A673 (cell line): ENCODE results near the gene ANKRD27. TPM values are rescaled to one million over a fixed set of nuclear protein-coding genes. Genes with fewer than 3 reads are reported as not detected.

Experiments
- BruUV-seq: library from RNA; stranded (reverse); fragments of 400-500 nt; replicated peaks from 2 replicates; lab custom pipeline; 2021; lab: Mats Ljungman, UMichigan
- CTCF ChIA-PET: fragments of 300-600 bp; sonication (Branson Sonifier 250); formaldehyde crosslinking; loops from one replicate; lab custom pipeline; 2022; ENCODE audit warnings: antibody characterized with exemption; lab: Charles Lee
- POLR2A ChIA-PET: fragments of 300-600 bp; sonication (Branson Sonifier 250); formaldehyde crosslinking; loops from one replicate; lab custom pipeline; 2022; ENCODE audit warnings: antibody characterized with exemption; ENCODE audit not compliant: low non-redundant PET; lab: Charles Lee
- DNase-seq: peaks from one replicate; pipeline ENCODE4 v3.0.0-alpha.2; 2015; ENCODE audit warnings: low spot score
- H3K27ac ChIP-seq: fragments of 200-600 bp; sonication (generic); 2 replicates; pipeline ENCODE4 v1.5.1; 2016; ENCODE audit warnings: mixed run types, low read depth, mild to moderate bottlenecking, mixed read lengths, antibody characterized with exemption, low read length; ENCODE audit not compliant: poor library complexity, severe bottlenecking
- H3K27me3 ChIP-seq: fragments of 200-600 bp; sonication (generic); replicated peaks from 2 replicates; pipeline ENCODE4 v1.6.1; 2017; ENCODE audit warnings: mixed run types, low read depth, mild to moderate bottlenecking, mixed read lengths, antibody characterized with exemption, low read length; ENCODE audit not compliant: insufficient read depth, poor library complexity
- H3K36me3 ChIP-seq: fragments of 200-600 bp; sonication (generic); 2 replicates; pipeline ENCODE4 v1.6.1; 2016; ENCODE audit warnings: mixed run types, mild to moderate bottlenecking, mixed read lengths, antibody characterized with exemption, low read length; ENCODE audit not compliant: insufficient read depth, poor library complexity, severe bottlenecking
- H3K4me1 ChIP-seq: fragments of 200-600 bp; sonication (generic); 2 replicates; pipeline ENCODE4 v1.6.1; 2017; ENCODE audit warnings: mixed run types, mild to moderate bottlenecking, mixed read lengths, antibody characterized with exemption, low read length; ENCODE audit not compliant: insufficient read depth, poor library complexity, severe bottlenecking
- H3K4me3 ChIP-seq: fragments of 200-600 bp; sonication (generic); 2 replicates; pipeline ENCODE4 v1.5.1; 2016; ENCODE audit warnings: low read depth, mixed run types, mild to moderate bottlenecking, mixed read lengths, low read length; ENCODE audit not compliant: poor library complexity, severe bottlenecking
- H3K9me3 ChIP-seq: fragments of 200-600 bp; sonication (generic); 2 replicates; pipeline ENCODE4 v1.6.1; 2016; ENCODE audit warnings: mixed run types, low read depth, mild to moderate bottlenecking, mixed read lengths, antibody characterized with exemption, low read length; ENCODE audit not compliant: poor library complexity, severe bottlenecking
- EZH2 ChIP-seq: fragments of 200-600 bp; sonication (generic); IDR thresholded peaks from 2 replicates; pipeline ENCODE4 v1.6.1; 2017; ENCODE audit warnings: borderline replicate concordance, low read depth, mild to moderate bottlenecking, mixed read lengths, antibody characterized with exemption, low read length; ENCODE audit not compliant: poor library complexity, severe bottlenecking
- intact Hi-C: fragments of 100-400 bp; cut with micrococcal nuclease; formaldehyde crosslinking; loops from one replicate; pipeline ENCODE4 v1.10.0; 2022; ENCODE audit not compliant: unreplicated experiment
- total RNA-seq: library from RNA; stranded (reverse); gene quantifications from 2 replicates; pipeline ENCODE4 v1.2.3, GENCODE V29; 2021
- TF ChIP-seq, protein P1 (sequence below): fragments of 300-800, 200-600 bp; sonication (generic); conservative IDR thresholded peaks from 2 replicates; pipeline ENCODE4 v1.5.1; 2017; ENCODE audit warnings: low read depth, mild to moderate bottlenecking, antibody characterized with exemption, low read length, moderate library complexity, mixed read lengths

Gene ANKRD27
- total RNA-seq, 1 experiment from 2014 or later, result 25.0 TPM

- ChIA-PET CTCF (no interaction called here), POLR2A (interaction anchor here (0.7 kb wide), 1 partner anchor 786 kb away, joined by 3 read pairs; no protein-coding TSS in a partner anchor)
- TF ChIP-seq EZH2, result no peak
- TF ChIP-seq, protein P1, sequence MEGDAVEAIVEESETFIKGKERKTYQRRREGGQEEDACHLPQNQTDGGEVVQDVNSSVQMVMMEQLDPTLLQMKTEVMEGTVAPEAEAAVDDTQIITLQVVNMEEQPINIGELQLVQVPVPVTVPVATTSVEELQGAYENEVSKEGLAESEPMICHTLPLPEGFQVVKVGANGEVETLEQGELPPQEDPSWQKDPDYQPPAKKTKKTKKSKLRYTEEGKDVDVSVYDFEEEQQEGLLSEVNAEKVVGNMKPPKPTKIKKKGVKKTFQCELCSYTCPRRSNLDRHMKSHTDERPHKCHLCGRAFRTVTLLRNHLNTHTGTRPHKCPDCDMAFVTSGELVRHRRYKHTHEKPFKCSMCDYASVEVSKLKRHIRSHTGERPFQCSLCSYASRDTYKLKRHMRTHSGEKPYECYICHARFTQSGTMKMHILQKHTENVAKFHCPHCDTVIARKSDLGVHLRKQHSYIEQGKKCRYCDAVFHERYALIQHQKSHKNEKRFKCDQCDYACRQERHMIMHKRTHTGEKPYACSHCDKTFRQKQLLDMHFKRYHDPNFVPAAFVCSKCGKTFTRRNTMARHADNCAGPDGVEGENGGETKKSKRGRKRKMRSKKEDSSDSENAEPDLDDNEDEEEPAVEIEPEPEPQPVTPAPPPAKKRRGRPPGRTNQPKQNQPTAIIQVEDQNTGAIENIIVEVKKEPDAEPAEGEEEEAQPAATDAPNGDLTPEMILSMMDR, result no peak
- Histone ChIP-seq H3K9me3 (no peaks in the 10 kb centered on the region), H3K4me3 (peak overlapping the region; percentile 100), H3K27ac (peak overlapping the region; percentile 95), H3K36me3 (peaks cover 43% of the 10 kb centered on the region), H3K4me1 (peaks cover 12% of the 10 kb centered on the region), H3K27me3 (no peaks in the 10 kb centered on the region)
- BruUV-seq, result no TSS peak
- intact Hi-C loops, result no loop called here
- peak; percentile 27 for DNase-seq
Measured at GRCh38 chr19:32581705-32582179, 93.2 kb downstream of the ANKRD27 start.

GRCh38 chr19:32580901-32581704, 93.9 kb downstream of the ANKRD27 start, which contains the start of gene PDCD5:
Gene PDCD5, plus strand, starts transcription at chr19:32581190. Its CDS starts 72 bp downstream, at chr19:32581262.
- BruUV-seq, result no TSS peak
- no peak for TF ChIP-seq EZH2
- TF ChIP-seq, protein P1, result no peak
- intact Hi-C loops, result no loop called here
- peak within 1 kb of the TSS; percentile 100 for H3K4me3 ChIP-seq
- POLR2A ChIA-PET, result interaction anchor here (0.7 kb wide), 1 partner anchor 787 kb away, joined by 3 read pairs; no protein-coding TSS in a partner anchor
- peaks cover 36% of the 10 kb centered on the region for H3K36me3 ChIP-seq
- no peaks in the 10 kb centered on the region for H3K9me3 ChIP-seq
- no peaks in the 10 kb centered on the region for H3K27me3 ChIP-seq
- CTCF ChIA-PET, result interaction anchor here (0.6 kb wide), 2 partner anchors 606 to 742 kb away, joined by 4 to 6 read pairs; no protein-coding TSS in a partner anchor
- H3K27ac ChIP-seq, result peak within 1 kb of the TSS; percentile 95
- DNase-seq, result peak; percentile 97
- peaks cover 12% of the 10 kb centered on the region for H3K4me1 ChIP-seq

DNA sequence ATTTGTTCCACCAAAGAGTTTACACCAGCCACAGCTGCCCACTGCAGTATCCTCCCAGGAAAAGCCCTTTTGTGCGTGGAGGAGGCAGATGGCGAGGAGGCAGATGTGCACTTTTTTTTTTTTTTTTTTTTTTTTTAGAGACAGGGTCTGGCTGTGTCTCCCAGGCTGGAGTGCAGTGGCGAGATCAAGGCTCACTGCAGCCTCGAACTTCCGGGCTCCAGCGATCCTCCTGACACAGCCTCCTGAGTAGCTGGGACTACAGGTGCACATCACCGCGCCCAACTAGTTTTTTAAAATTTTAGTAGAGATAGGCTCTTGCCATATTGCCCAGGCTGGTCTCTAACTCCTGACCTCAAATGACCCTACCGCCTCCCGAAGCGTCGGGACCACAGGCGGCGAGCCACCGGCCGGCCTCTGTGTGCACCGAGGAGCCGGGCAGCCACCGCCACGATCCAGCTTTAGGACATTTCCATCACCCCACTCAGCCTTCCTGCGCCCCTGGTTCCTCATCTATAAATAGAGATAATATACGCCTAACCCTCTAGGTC, 94.6 kb downstream of the ANKRD27 start:
- no peak for DNase-seq
- ChIA-PET CTCF (no interaction called here), POLR2A (no interaction called here)
- H3K4me1 ChIP-seq, result peaks cover 12% of the 10 kb centered on the region
- TF ChIP-seq EZH2, result no peak
- TF ChIP-seq, protein P1, result no peak
- intact Hi-C loops, result no loop called here
- H3K27me3 ChIP-seq, result no peaks in the 10 kb centered on the region
- no peaks in the 10 kb centered on the region for H3K9me3 ChIP-seq
- no TSS peak for BruUV-seq
- H3K27ac ChIP-seq, result no peak overlapping the region
- H3K36me3 ChIP-seq, result peaks cover 30% of the 10 kb centered on the region
- H3K4me3 ChIP-seq, result peak overlapping the region; percentile 100
